MM.1S (cell line): ENCODE results near the gene KRT35.
"Not testable (repeated sequence)": the region's sequence is repeated elsewhere in the genome, so short reads cannot be mapped to it uniquely, and the experiment has no call there.

Experiments
- DNase-seq: peaks from one replicate; pipeline ENCODE4 v3.0.0-alpha.2; 2015
- H2AFZ ChIP-seq: fragments of 300-600 bp; sonication (generic); 2 replicates; pipeline ENCODE4 v1.6.0; 2016; ENCODE audit warnings: antibody characterized with exemption, low read length
- H3F3A ChIP-seq: fragments of 300-600 bp; sonication (generic); 2 replicates; pipeline ENCODE4 v1.6.1; 2016; ENCODE audit warnings: mild to moderate bottlenecking, antibody characterized with exemption, low read length, moderate library complexity, mixed read lengths; ENCODE audit not compliant: insufficient read depth
- H3K27ac ChIP-seq: fragments of 300-600 bp; sonication (generic); 2 replicates; pipeline ENCODE4 v1.5.1; 2016; ENCODE audit warnings: mild to moderate bottlenecking, low read length
- H3K27me3 ChIP-seq: fragments of 300-600 bp; sonication (generic); replicated peaks from 2 replicates; pipeline ENCODE4 v1.6.0; 2016; ENCODE audit warnings: low read length; ENCODE audit not compliant: insufficient read depth
- H3K36me3 ChIP-seq: fragments of 300-600 bp; sonication (generic); replicated peaks from 2 replicates; pipeline ENCODE4 v1.6.1; 2016; ENCODE audit warnings: mild to moderate bottlenecking, low read length, mixed read lengths; ENCODE audit not compliant: insufficient read depth
- H3K4me1 ChIP-seq: fragments of 300-600 bp; sonication (generic); 2 replicates; pipeline ENCODE4 v1.6.1; 2016; ENCODE audit warnings: low read length, mixed read lengths
- H3K4me2 ChIP-seq: fragments of 300-600 bp; sonication (generic); 2 replicates; pipeline ENCODE4 v1.6.0; 2016; ENCODE audit warnings: low read depth, low read length
- H3K4me3 ChIP-seq: fragments of 300-600 bp; sonication (generic); 2 replicates; pipeline ENCODE4 v1.5.1; 2016; ENCODE audit warnings: low read length, mixed read lengths
- H3K79me2 ChIP-seq: fragments of 300-600 bp; sonication (generic); 2 replicates; pipeline ENCODE4 v1.6.1; 2016; ENCODE audit warnings: mixed run types, low read length, mixed read lengths
- H3K9ac ChIP-seq: fragments of 300-600 bp; sonication (generic); 2 replicates; pipeline ENCODE4 v1.6.1; 2016; ENCODE audit warnings: low read length, mixed read lengths
- H3K9me2 ChIP-seq: fragments of 300-600 bp; sonication (generic); replicated peaks from 2 replicates; pipeline ENCODE4 v1.6.1; 2016; ENCODE audit warnings: mild to moderate bottlenecking, low read length, mixed read lengths; ENCODE audit not compliant: insufficient read depth
- H3K9me3 ChIP-seq: fragments of 300-600 bp; sonication (generic); replicated peaks from 2 replicates; pipeline ENCODE4 v1.6.1; 2016; ENCODE audit warnings: mild to moderate bottlenecking, low read length, mixed read lengths; ENCODE audit not compliant: insufficient read depth
- H4K20me1 ChIP-seq: fragments of 300-600 bp; sonication (generic); 2 replicates; pipeline ENCODE4 v1.6.1; 2016; ENCODE audit warnings: mild to moderate bottlenecking, low read length, moderate library complexity, mixed read lengths; ENCODE audit not compliant: insufficient read depth
- CTCF ChIP-seq: fragments of 300-600 bp; sonication (generic); IDR thresholded peaks from 2 replicates; pipeline ENCODE4 v1.5.1; 2016; ENCODE audit warnings: antibody characterized with exemption, low read length, mixed read lengths
- EZH2 ChIP-seq: fragments of 300-600 bp; sonication (generic); optimal IDR thresholded peaks from 2 replicates; pipeline ENCODE3; 2017; ENCODE audit warnings: low read depth, mild to moderate bottlenecking, antibody characterized with exemption, low read length, mixed read lengths
- EZH2phosphoT487 ChIP-seq: fragments of 300-600 bp; sonication (generic); IDR thresholded peaks from 2 replicates; pipeline ENCODE4 v1.6.1; 2018; ENCODE audit warnings: antibody characterized with exemption, low read length

The KRT35 gene

GRCh38 chr17:41434005-41434404 is 46.9 kb downstream of the KRT35 start:
- TF ChIP-seq CTCF (no peak), EZH2phosphoT487 (no peak), EZH2 (no peak)
- H2AFZ ChIP-seq, result no peak overlapping the region
- no peaks in the 10 kb centered on the region for H3K27me3 ChIP-seq

DNA sequence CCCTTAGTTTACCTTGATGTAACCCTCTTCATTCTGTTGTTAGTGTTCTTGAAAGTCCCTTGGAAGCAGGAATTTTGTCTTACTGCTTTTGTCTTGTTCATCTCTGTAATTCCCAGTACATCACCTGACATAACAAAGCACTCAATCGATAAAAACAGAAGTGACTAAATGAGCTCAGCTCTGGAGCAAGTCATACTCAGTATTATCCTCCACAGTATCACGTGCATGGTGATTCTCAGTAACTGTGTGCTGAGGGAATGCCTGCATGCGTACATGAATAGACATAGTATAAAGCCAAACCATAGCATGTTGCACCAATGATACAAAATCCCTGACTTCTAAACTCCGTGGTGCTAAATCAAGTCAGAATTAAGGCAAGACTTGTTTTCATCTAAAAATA is 47.4 kb downstream of the KRT35 start:
- no peaks in the 10 kb centered on the region for H3K9me2 ChIP-seq
- no peak overlapping the region for H3K27ac ChIP-seq
- H3K4me1 ChIP-seq, result no peaks in the 10 kb centered on the region
- H3K27me3 ChIP-seq, result no peaks in the 10 kb centered on the region
- no peak for TF ChIP-seq EZH2phosphoT487
- TF ChIP-seq EZH2, result no peak
- no peak for TF ChIP-seq CTCF
- no peaks in the 10 kb centered on the region for H3K9me3 ChIP-seq
- H3K4me2 ChIP-seq, result no peak overlapping the region
- no peaks in the 10 kb centered on the region for H4K20me1 ChIP-seq
- no peaks in the 10 kb centered on the region for H3F3A ChIP-seq
- no peaks in the 10 kb centered on the region for H3K79me2 ChIP-seq
- H2AFZ ChIP-seq, result no peak overlapping the region
- no peak overlapping the region for H3K4me3 ChIP-seq
- no peaks in the 10 kb centered on the region for H3K36me3 ChIP-seq
- no peak overlapping the region for H3K9ac ChIP-seq
- DNase-seq, result no peak

More at GRCh38 chr17:41434005-41434404, 46.9 kb downstream of the KRT35 start:
- no peaks in the 10 kb centered on the region for H3K9me2 ChIP-seq
- H3K4me1 ChIP-seq, result no peaks in the 10 kb centered on the region
- H3K9ac ChIP-seq, result no peak overlapping the region
- H3K79me2 ChIP-seq, result no peaks in the 10 kb centered on the region
- no peaks in the 10 kb centered on the region for H3F3A ChIP-seq
- no peak for DNase-seq
- no peaks in the 10 kb centered on the region for H3K9me3 ChIP-seq
- no peak overlapping the region for H3K4me3 ChIP-seq
- no peaks in the 10 kb centered on the region for H3K36me3 ChIP-seq
- H3K4me2 ChIP-seq, result no peak overlapping the region
- no peak overlapping the region for H3K27ac ChIP-seq
- no peaks in the 10 kb centered on the region for H4K20me1 ChIP-seq

GRCh38 chr17:41430376-41430775 is 50.6 kb downstream of the KRT35 start:
- not testable (repeated sequence) for H3K4me1 ChIP-seq, H4K20me1 ChIP-seq, H3K79me2 ChIP-seq, DNase-seq, H3K9me3 ChIP-seq, H3K9me2 ChIP-seq, H3K4me2 ChIP-seq, H3K4me3 ChIP-seq, H3K27me3 ChIP-seq, H3K9ac ChIP-seq, H3F3A ChIP-seq, H3K36me3 ChIP-seq, H3K27ac ChIP-seq, H2AFZ ChIP-seq

DNA sequence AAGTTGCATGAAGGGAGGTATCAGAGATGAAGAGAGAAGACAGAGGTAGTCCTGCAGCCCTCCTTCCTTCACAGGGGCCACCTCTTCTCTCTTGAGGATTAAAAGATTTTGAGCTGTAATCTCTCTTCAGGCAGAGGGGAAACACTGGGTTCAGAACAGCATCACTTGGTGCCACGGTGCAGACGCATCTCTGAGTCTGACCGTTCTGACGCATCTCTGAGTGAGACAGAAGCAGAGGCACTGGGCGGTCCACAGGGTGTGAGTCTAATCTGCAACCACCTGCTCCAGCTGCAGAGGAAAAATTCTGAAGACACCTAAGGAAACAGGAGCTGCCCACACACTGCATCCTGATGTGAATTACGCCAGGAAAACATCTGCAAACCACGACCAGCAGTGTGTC is 51.3 kb downstream of the KRT35 start:
- Histone ChIP-seq H3K27ac (no peak overlapping the region), H3K9me3 (no peaks in the 10 kb centered on the region), H3K4me2 (no peak overlapping the region), H3K36me3 (no peaks in the 10 kb centered on the region), H3K9ac (no peak overlapping the region), H3K9me2 (no peaks in the 10 kb centered on the region), H2AFZ (no peak overlapping the region), H3K27me3 (no peaks in the 10 kb centered on the region), H4K20me1 (no peaks in the 10 kb centered on the region), H3K79me2 (no peaks in the 10 kb centered on the region), H3F3A (no peaks in the 10 kb centered on the region), H3K4me3 (no peak overlapping the region), H3K4me1 (no peaks in the 10 kb centered on the region)
- DNase-seq, result no peak
- no peak for TF ChIP-seq CTCF
- no peak for TF ChIP-seq EZH2
- TF ChIP-seq EZH2phosphoT487, result no peak
